Vagina (tissue), 2 donors: ENCODE data around the gene KCTD5.

Experiments used
- POLR2A ChIP-seq, 2 donors: fragments of 450-650 bp; IDR thresholded peaks; one replicate each; pipeline ENCODE4 v1.6.1; 2017; ENCODE audit warnings: antibody characterized with exemption in 2 of 2, mild to moderate bottlenecking in 2 of 2, moderate library complexity in 2 of 2
- POLR2AphosphoS5 ChIP-seq, 2 donors: sonication (generic); formaldehyde crosslinking; IDR thresholded peaks; one replicate each; pipeline ENCODE4 v1.9.0; 2017; ENCODE audit warnings: antibody characterized with exemption in 2 of 2, mild to moderate bottlenecking in 2 of 2, low read depth in 1 of 2; ENCODE audit not compliant: insufficient read depth in 1 of 2
- TF ChIP-seq, protein P1 (sequence below), 3 experiments: fragments of 450-650 bp in 2 of 3; fragments of 200-600 bp in 1 of 3; sonication (generic) in 1 of 3; IDR thresholded peaks; one replicate each; pipeline ENCODE4 v1.5.1; 2017 to 2019; ENCODE audit warnings: antibody characterized with exemption in 3 of 3, mild to moderate bottlenecking in 2 of 3, moderate library complexity in 2 of 3

DNA sequence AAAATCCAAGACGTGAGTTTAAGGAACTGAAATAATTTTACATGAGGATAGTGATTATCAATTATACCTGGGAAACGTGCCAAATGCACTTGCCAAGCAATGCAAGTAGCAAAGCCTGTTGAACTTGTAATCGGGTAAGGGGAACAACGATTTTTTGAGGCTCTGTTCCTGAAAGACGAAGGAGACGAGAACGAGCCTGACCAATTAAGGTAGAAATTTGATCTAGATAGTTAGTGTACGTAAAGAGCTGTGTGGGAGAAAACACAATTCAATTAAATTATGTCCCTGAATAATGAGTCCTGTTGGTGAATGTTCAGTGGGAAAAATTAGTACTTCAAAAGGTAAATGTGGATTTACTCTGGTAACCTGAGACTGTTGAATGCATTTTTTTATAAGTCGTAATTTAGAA is 17.7 kb upstream of the KCTD5 start:
- TF ChIP-seq, protein P1, sequence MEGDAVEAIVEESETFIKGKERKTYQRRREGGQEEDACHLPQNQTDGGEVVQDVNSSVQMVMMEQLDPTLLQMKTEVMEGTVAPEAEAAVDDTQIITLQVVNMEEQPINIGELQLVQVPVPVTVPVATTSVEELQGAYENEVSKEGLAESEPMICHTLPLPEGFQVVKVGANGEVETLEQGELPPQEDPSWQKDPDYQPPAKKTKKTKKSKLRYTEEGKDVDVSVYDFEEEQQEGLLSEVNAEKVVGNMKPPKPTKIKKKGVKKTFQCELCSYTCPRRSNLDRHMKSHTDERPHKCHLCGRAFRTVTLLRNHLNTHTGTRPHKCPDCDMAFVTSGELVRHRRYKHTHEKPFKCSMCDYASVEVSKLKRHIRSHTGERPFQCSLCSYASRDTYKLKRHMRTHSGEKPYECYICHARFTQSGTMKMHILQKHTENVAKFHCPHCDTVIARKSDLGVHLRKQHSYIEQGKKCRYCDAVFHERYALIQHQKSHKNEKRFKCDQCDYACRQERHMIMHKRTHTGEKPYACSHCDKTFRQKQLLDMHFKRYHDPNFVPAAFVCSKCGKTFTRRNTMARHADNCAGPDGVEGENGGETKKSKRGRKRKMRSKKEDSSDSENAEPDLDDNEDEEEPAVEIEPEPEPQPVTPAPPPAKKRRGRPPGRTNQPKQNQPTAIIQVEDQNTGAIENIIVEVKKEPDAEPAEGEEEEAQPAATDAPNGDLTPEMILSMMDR (IDR thresholded peaks at IDR 0.05): no peak
- TF ChIP-seq POLR2A (IDR thresholded peaks at IDR 0.05) (no peak), POLR2AphosphoS5 (IDR thresholded peaks at IDR 0.05; ENCODE audit: insufficient read depth in 1 of 2, low read depth in 1 of 2) (no peak)
